ENCODE data around the gene CRCP. TPM values are rescaled to one million over a fixed set of nuclear protein-coding genes. Genes with fewer than 3 reads are reported as not detected.
A peak's percentile ranks its signal among the peaks of the same experiment; 100 is the strongest.
"Not testable (repeated sequence)": the region's sequence is repeated elsewhere in the genome, so short reads cannot be mapped to it uniquely, and the experiment has no call there.

CRCP gene
- total RNA-seq, 4 donors from 2014 or later, result 23.9 to 49.4 (median 41.8) TPM

DNA sequence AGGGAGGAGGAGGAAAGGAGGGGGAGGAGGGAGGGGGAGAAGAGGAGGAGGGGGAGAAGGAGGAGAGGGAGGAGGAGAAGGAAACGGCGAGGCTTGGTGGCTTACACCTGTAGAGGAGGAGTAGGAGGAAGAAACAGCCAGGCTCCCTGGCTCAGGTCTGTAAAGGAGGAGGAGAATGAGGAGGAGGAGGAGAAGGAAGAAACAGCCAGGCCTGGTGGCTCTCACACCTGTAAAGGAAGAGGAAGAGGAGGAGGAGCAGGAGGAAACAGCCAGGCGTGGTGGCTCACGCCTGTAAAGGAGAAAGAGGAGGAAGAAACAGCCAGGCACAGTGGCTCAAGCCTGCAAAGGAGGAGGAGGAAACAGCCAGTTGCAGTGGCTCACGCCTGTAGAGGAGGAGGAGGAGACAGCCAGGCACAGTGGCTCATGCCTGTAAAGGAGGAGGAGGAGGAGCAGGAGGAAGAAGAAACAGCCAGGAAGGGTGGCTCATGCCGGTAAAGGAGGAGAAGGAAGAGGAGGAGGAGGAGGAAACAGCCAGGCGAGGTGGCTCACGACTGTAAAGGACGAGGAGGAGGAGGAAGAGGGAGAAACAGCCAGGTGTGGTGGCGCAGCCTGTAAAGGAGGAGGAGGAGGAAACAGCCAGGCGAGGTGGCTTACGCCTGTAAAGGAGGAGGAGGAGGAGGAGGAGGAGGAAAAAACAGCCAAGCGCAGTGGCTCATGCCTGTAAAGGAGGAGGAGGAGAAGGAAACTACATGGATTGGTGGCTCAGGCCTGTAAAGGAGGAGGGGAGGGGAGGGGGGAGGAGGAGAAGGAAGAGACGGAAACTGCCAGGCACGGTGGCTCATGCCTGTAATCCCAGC is 14.9 kb upstream of the CRCP start:
- Histone ChIP-seq H3K27me3 (no peaks in the 10 kb centered on the region), H3K9me3 (no peaks in the 10 kb centered on the region), H3K4me1 (peaks cover 0 to 13% (median 0%) of the 10 kb centered on the region in 4 donors), H3K36me3 (peaks cover 0 to 7% (median 0%) of the 10 kb centered on the region in 3 donors), H3K4me3 (peak overlapping the region; percentile 19 to 56 (median 39)), H3K27ac (peak overlapping the region; percentile 62 to 91 (median 88))
- DNase-seq (ENCODE audit: low spot score in 2 of 2), result peak; percentile 35 to 75
- WGBS, 2 donors, result 2 to 3% methylated on average over 15 of the region's 15 CpGs
- TF ChIP-seq POLR2A (IDR thresholded peaks at IDR 0.05), result peak in 1 of 2 donors; percentile 48
- peak in 1 of 2 donors; percentile 29 for TF ChIP-seq EP300 (IDR thresholded peaks at IDR 0.05)
- TF ChIP-seq, protein P1, sequence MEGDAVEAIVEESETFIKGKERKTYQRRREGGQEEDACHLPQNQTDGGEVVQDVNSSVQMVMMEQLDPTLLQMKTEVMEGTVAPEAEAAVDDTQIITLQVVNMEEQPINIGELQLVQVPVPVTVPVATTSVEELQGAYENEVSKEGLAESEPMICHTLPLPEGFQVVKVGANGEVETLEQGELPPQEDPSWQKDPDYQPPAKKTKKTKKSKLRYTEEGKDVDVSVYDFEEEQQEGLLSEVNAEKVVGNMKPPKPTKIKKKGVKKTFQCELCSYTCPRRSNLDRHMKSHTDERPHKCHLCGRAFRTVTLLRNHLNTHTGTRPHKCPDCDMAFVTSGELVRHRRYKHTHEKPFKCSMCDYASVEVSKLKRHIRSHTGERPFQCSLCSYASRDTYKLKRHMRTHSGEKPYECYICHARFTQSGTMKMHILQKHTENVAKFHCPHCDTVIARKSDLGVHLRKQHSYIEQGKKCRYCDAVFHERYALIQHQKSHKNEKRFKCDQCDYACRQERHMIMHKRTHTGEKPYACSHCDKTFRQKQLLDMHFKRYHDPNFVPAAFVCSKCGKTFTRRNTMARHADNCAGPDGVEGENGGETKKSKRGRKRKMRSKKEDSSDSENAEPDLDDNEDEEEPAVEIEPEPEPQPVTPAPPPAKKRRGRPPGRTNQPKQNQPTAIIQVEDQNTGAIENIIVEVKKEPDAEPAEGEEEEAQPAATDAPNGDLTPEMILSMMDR (IDR thresholded peaks at IDR 0.05), result no peak

DNA sequence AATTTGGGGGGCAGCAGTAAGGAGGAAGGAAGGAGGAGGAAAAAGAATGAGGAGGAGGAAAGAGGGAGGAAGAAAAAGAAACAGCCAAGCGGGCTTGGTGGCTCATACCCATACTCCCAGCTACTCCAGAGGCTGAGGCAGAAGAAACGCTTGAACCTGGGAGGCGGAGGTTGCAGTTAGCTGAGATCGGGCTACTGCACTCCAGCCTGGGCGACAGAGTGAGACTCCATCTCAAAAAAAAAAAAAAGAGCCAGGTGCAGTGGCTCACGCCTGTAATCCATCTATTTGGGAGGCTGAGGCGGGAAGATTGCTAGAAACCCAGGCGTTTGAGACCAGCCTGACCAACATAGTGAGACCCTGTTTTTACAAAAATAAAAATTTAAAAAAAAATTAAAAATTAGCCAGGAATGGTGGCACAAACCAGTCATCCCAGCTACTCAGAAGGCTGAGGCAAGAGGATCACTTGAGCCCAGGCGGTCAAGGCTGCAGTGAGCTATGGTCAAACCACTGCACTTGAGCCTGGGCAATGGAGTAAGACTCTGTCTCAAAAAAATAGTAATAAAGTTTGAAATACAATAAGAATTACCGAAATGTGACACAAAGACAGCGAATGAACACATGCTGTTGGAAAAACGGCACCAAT is 14.1 kb upstream of the CRCP start:
- no peak for TF ChIP-seq POLR2A (IDR thresholded peaks at IDR 0.05)
- TF ChIP-seq EP300 (IDR thresholded peaks at IDR 0.05), result no peak
- TF ChIP-seq, protein P1 (IDR thresholded peaks at IDR 0.05), result no peak
- WGBS, 2 donors, result 55 to 68% methylated on average over 12 of the region's 12 CpGs

DNA sequence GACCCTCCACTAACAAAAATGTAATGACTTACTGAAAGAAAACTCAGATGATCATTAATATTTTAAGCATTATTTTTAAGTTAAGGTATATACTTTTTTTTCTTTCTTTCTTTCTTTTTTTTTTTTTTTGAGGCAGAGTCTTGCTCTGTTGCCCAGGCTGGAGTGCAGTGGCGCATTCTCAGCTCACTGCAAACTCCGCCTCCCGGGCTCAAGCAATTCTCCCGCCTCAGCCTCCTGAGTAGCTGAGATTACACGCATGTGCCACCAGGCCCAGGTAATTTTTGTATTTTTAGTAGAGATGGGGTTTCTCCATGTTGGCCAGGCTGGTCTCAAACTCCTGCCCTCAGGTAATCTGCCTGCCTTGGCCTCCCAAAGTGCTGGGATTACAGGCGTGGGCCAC is 12.5 kb upstream of the CRCP start:
- H3K27ac ChIP-seq; H3K36me3 ChIP-seq; H3K9me3 ChIP-seq; H3K27me3 ChIP-seq; DNase-seq (ENCODE audit: low spot score in 2 of 2); H3K4me3 ChIP-seq: not testable (repeated sequence)
- WGBS, 2 donors, result 95 to 97% methylated on average over 6 of the region's 6 CpGs
- peaks cover 0 to 13% (median 0%) of the 10 kb centered on the region in 4 donors for H3K4me1 ChIP-seq

More for the DNA sequence above, 14.1 kb upstream of the CRCP start:
- Histone ChIP-seq H3K27me3 (no peaks in the 10 kb centered on the region), H3K4me3 (peak overlapping the region in 3 of 4 donors; percentile 19 to 56 (median 42)), H3K4me1 (peaks cover 0 to 13% (median 0%) of the 10 kb centered on the region in 4 donors), H3K36me3 (no peaks in the 10 kb centered on the region), H3K9me3 (no peaks in the 10 kb centered on the region), H3K27ac (peak overlapping the region in 3 of 4 donors; percentile 87 to 91 (median 89))
- DNase-seq (ENCODE audit: low spot score in 2 of 2), result no peak

DNA sequence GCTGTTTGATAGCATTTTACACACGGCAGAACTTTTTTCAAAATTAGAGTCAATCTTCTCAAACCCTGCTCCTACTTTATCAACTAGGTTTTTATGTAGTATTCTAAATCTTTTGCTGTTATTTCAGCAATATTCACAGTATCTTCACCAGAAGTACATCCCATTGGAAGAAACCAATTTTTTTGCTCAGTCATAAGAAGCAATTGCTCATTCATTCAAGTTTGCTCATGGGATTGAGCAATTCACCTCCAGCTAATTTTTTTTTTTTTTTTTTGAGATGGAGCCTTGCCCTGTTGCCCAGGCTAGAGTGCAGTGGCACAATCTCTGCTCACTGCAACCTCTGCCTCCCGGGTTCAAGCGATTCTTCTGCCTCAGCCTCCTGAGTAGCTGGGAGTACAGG is 10.7 kb upstream of the CRCP start:
- not testable (repeated sequence) for H3K36me3 ChIP-seq; H3K4me3 ChIP-seq; H3K9me3 ChIP-seq; DNase-seq (ENCODE audit: low spot score in 2 of 2); H3K27ac ChIP-seq; H3K27me3 ChIP-seq
- peaks cover 0 to 13% (median 0%) of the 10 kb centered on the region in 4 donors for H3K4me1 ChIP-seq
- WGBS, 2 donors, result 94 to 98% methylated on average over 3 of the region's 3 CpGs

DNA sequence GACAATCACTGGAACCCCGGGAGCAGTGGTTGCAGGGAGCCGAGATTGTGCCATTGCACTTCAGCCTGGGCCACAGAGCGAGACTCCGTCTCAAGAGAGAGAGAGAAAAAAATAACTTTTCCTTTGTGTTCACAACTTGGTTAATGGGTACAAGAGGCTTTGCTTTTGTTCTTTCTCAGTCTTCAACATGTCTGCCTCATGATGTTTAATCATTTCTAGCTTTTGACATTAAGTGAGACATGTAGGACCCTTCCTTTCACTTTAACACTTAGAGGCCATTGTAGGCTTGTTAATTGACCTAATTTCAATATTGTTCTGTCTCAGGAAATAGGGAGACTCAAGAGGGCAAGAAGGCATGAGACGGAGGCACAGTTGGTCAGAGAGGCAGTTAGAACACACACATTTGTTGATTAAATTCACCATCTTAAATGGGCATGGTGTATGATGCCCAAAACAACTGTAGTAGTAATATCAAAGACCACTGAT is 9.3 kb upstream of the CRCP start:
- TF ChIP-seq EP300 (IDR thresholded peaks at IDR 0.05), result no peak
- TF ChIP-seq, protein P1 (IDR thresholded peaks at IDR 0.05), result no peak
- no peak for TF ChIP-seq POLR2A (IDR thresholded peaks at IDR 0.05)
- no peak overlapping the region for H3K27ac ChIP-seq
- H3K4me1 ChIP-seq, result peaks cover 0 to 6% (median 0%) of the 10 kb centered on the region in 4 donors
- H3K27me3 ChIP-seq, result no peaks in the 10 kb centered on the region
- no peaks in the 10 kb centered on the region for H3K9me3 ChIP-seq
- H3K4me3 ChIP-seq, result no peak overlapping the region
- DNase-seq (ENCODE audit: low spot score in 2 of 2), result no peak
- 92 to 97% methylated on average over 5 of the region's 5 CpGs for WGBS, 2 donors
- peaks cover 0 to 3% (median 0%) of the 10 kb centered on the region in 3 donors for H3K36me3 ChIP-seq

DNA sequence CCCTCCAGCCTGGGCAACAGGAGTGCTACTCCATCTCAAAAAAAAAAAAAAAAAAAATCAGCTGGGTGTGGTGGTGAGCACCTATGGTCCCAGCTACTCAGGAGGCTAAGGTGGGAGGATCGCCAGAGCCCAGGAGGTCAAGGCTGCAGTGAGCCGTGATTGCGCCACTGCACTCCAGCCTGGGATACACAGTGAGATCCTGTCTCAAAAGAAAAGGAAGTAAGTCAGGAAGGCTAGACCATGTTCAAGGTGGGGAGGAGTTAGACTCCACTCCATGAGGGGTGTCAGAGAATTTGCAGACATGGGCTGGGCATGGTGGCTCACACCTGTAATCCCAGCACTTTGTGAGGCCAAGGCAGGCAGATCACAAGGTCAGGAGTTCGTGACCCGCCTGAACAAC is 6.2 kb upstream of the CRCP start:
- not testable (repeated sequence) for H3K27me3 ChIP-seq; H3K27ac ChIP-seq; DNase-seq (ENCODE audit: low spot score in 2 of 2); H3K4me1 ChIP-seq; H3K4me3 ChIP-seq; H3K36me3 ChIP-seq; H3K9me3 ChIP-seq
- WGBS, 2 donors, result 83 to 93% methylated on average over 5 of the region's 5 CpGs
